A673 (cell line): ENCODE results near the gene PRR5L.

Source experiments
- EZH2 ChIP-seq: fragments of 200-600 bp; sonication (generic); IDR thresholded peaks from 2 replicates; pipeline ENCODE4 v1.6.1; 2017; ENCODE audit warnings: borderline replicate concordance, low read depth, mild to moderate bottlenecking, mixed read lengths, antibody characterized with exemption, low read length; ENCODE audit not compliant: poor library complexity, severe bottlenecking
- TF ChIP-seq, protein P1 (sequence below): fragments of 300-800, 200-600 bp; sonication (generic); conservative IDR thresholded peaks from 2 replicates; pipeline ENCODE4 v1.5.1; 2017; ENCODE audit warnings: low read depth, mild to moderate bottlenecking, antibody characterized with exemption, low read length, moderate library complexity, mixed read lengths

DNA sequence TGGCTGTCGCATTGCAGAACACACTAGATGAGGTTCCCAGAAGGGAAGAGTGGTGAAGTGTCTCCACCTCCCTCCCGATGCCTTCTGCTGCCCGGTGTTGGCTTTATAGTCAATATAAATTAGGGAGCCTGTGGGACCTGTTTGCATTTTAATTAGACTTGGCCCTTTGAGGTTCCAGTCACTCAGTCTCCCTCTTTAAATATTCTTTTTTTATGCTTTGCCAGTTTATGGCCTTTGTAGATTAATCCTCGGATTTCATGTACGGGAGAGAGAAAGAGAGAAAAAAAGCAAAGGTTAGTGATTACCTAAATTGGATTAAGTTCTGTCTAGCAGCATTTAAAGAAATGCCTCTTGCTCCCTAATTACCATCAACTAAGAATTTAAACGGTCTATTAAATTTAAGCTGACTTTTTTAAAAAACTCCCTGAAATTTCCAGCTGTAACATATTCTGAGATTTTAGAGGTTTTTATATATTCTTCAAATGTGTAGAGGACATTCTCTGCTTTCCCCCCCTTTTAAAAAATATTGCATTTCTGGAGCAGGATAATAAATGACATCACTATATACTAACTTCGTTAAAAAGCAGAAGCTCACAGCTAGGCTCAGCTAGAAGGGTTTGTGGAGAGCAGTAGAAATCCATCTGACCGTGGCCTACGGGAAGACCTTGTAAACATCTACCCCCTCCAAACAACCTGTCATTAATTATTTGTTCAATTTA lies 84.4 kb downstream of the PRR5L start:
- TF ChIP-seq, protein P1, sequence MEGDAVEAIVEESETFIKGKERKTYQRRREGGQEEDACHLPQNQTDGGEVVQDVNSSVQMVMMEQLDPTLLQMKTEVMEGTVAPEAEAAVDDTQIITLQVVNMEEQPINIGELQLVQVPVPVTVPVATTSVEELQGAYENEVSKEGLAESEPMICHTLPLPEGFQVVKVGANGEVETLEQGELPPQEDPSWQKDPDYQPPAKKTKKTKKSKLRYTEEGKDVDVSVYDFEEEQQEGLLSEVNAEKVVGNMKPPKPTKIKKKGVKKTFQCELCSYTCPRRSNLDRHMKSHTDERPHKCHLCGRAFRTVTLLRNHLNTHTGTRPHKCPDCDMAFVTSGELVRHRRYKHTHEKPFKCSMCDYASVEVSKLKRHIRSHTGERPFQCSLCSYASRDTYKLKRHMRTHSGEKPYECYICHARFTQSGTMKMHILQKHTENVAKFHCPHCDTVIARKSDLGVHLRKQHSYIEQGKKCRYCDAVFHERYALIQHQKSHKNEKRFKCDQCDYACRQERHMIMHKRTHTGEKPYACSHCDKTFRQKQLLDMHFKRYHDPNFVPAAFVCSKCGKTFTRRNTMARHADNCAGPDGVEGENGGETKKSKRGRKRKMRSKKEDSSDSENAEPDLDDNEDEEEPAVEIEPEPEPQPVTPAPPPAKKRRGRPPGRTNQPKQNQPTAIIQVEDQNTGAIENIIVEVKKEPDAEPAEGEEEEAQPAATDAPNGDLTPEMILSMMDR, result no peak
- TF ChIP-seq EZH2, result no peak
